Measurements from ENCODE around the gene TAF5L.
A peak's percentile ranks its signal among the peaks of the same experiment; 100 is the strongest.
"Not testable (repeated sequence)": the region's sequence is repeated elsewhere in the genome, so short reads cannot be mapped to it uniquely, and the experiment has no call there.

Gene TAF5L

GRCh38 chr1:229599218-229599954 lies 26.5 kb downstream of the TAF5L start:
- no peak for DNase-seq

- DNase-seq, result no peak
These were observed 28.0 kb downstream of the TAF5L start for GRCh38 chr1:229597877-229598276.

GRCh38 chr1:229596925-229597699 lies 28.8 kb downstream of the TAF5L start:
- no peak for DNase-seq

GRCh38 chr1:229595876-229596275 lies 30.0 kb downstream of the TAF5L start:
- not testable (repeated sequence) for DNase-seq

- no peak for DNase-seq
These were observed 31.5 kb downstream of the TAF5L start for GRCh38 chr1:229594227-229595008.

GRCh38 chr1:229593800-229594199 lies 32.1 kb downstream of the TAF5L start:
- DNase-seq, result no peak

GRCh38 chr1:229590119-229590518 lies 35.8 kb downstream of the TAF5L start:
- DNase-seq, result no peak

- DNase-seq, result no peak
These were observed 40.6 kb downstream of the TAF5L start for GRCh38 chr1:229585338-229585737.

GRCh38 chr1:229582715-229583114 lies 43.2 kb downstream of the TAF5L start:
- DNase-seq, result no peak

GRCh38 chr1:229582011-229582694 lies 43.8 kb downstream of the TAF5L start:
- peak; percentile 4 for DNase-seq

- DNase-seq, result no peak
These were observed 44.4 kb downstream of the TAF5L start for GRCh38 chr1:229581485-229581884.

GRCh38 chr1:229579059-229579673 lies 46.8 kb downstream of the TAF5L start:
- peak; percentile 84 for DNase-seq

- DNase-seq, result no peak
These were observed 47.5 kb downstream of the TAF5L start for GRCh38 chr1:229578168-229579058.

- DNase-seq, result no peak
These were observed 51.1 kb downstream of the TAF5L start for GRCh38 chr1:229574679-229575442.

- DNase-seq, result peak; percentile 43
These were observed 53.6 kb downstream of the TAF5L start for GRCh38 chr1:229572286-229572685.

GRCh38 chr1:229570891-229571516 lies 54.9 kb downstream of the TAF5L start:
- DNase-seq, result no peak

GRCh38 chr1:229570305-229570704 lies 55.6 kb downstream of the TAF5L start:
- DNase-seq, result no peak

- no peak for DNase-seq
These were observed 58.6 kb downstream of the TAF5L start for GRCh38 chr1:229567109-229567868.

GRCh38 chr1:229563701-229564100 lies 62.2 kb downstream of the TAF5L start:
- DNase-seq, result no peak
